HepG2 (cell line): Measurements from ENCODE around the gene PLP1. TPM values are rescaled to one million over a fixed set of nuclear protein-coding genes. Genes with fewer than 3 reads are reported as not detected.

Experiments
- ATAC-seq: fragments of 200-7000 bp; cut with Tn5 transposase; 3 replicates; pipeline ENCODE4 v1.9.1; 2020; ENCODE audit warnings: mild to moderate bottlenecking, moderate library complexity
- BruUV-seq: library from RNA; stranded (reverse); fragments of 400-500 nt; replicated peaks from 2 replicates; lab custom pipeline; 2021; lab: Mats Ljungman, UMichigan
- CTCF ChIA-PET: fragments of 300-600 bp; formaldehyde crosslinking; extraction: SDS; loops from one replicate; lab custom pipeline; 2021; ENCODE audit warnings: low total read pairs, inconsistent platforms, low intra/inter-chr PET ratio; lab: Yijun Ruan, JAX
- POLR2A ChIA-PET: fragments of 350-600 bp; sonication (Branson Sonifier 250); formaldehyde crosslinking; loops from one replicate; lab custom pipeline; 2020; ENCODE audit warnings: antibody characterized with exemption, inconsistent platforms; lab: Yijun Ruan, JAX
- DNase-seq: peaks from one replicate; pipeline ENCODE4 v3.0.0-alpha.2; 2015; ENCODE audit warnings: low spot score
- FAIRE-seq: peaks from 3 replicates; lab custom pipeline; 2011; peaks lifted over from hg19 to GRCh38; lab: Jason Lieb, UNC
- H2AFZ ChIP-seq: one replicate; pipeline ENCODE4 v1.6.1; 2011; ENCODE audit warnings: low read length, inconsistent platforms
- H3K27ac ChIP-seq: fragments of 300-600 bp; 3 replicates; pipeline ENCODE4 v1.8.0; 2011; ENCODE audit warnings: mixed run types, mild to moderate bottlenecking, mixed read lengths, low read length, inconsistent platforms; ENCODE audit not compliant: insufficient read depth; ENCODE audit errors: extremely low read length
- H3K27me3 ChIP-seq, 2 experiments: fragments of 200-600 bp in 1 of 2; 2 replicates in 1 of 2; 3 replicates in 1 of 2; pipeline versions ENCODE4 v1.6.0 to v1.8.0; 2011; ENCODE audit warnings: low read length in 2 of 2, mild to moderate bottlenecking in 2 of 2, moderate library complexity in 2 of 2, inconsistent platforms in 1 of 2; ENCODE audit not compliant: insufficient read depth in 2 of 2, control insufficient read depth in 1 of 2
- H3K36me3 ChIP-seq, 2 experiments: fragments of 200-600 bp in 1 of 2; replicated peaks in 1 of 2; 2 replicates in 1 of 2; 3 replicates in 1 of 2; pipeline versions ENCODE4 v1.5.1 to v1.8.0; 2011; ENCODE audit warnings: low read length in 2 of 2, inconsistent platforms in 1 of 2; ENCODE audit not compliant: insufficient read depth in 2 of 2, control insufficient read depth in 1 of 2
- H3K4me1 ChIP-seq: 2 replicates; pipeline ENCODE4 v1.5.1; 2012; ENCODE audit warnings: low read length, inconsistent platforms; ENCODE audit not compliant: insufficient read depth
- H3K4me2 ChIP-seq: 2 replicates; pipeline ENCODE4 v1.6.0; 2011; ENCODE audit warnings: low read depth, low read length, inconsistent platforms
- H3K4me3 ChIP-seq, 3 experiments: fragments of 200-600 bp in 1 of 3; sonication (generic), shearing (Covaris generic) in 1 of 3; replicated peaks in 1 of 3; 2 replicates each; pipeline ENCODE4 v1.5.1; 2011 to 2016; ENCODE audit warnings: low read length in 3 of 3, inconsistent platforms in 2 of 3, low read depth in 2 of 3, mild to moderate bottlenecking in 2 of 3, control low read depth in 1 of 3, mixed read lengths in 1 of 3; ENCODE audit not compliant: insufficient read depth in 1 of 3
- H3K79me2 ChIP-seq: one replicate; pipeline ENCODE4 v1.6.1; 2011; ENCODE audit warnings: low read length, inconsistent platforms; ENCODE audit not compliant: insufficient read depth
- H3K9ac ChIP-seq: 2 replicates; pipeline ENCODE4 v1.6.0; 2011; ENCODE audit warnings: mild to moderate bottlenecking, low read depth, low read length, inconsistent platforms; ENCODE audit not compliant: insufficient read depth
- H3K9me3 ChIP-seq: 2 replicates; pipeline ENCODE4 v1.5.1; 2012; ENCODE audit warnings: mild to moderate bottlenecking, low read length
- H4K20me1 ChIP-seq: 2 replicates; pipeline ENCODE4 v1.6.0; 2011; ENCODE audit warnings: inconsistent platforms, mild to moderate bottlenecking, low read length, moderate library complexity; ENCODE audit not compliant: insufficient read depth
- PAX8 ChIP-seq: sonication (generic); formaldehyde crosslinking; IDR thresholded peaks from 2 replicates; pipeline ENCODE4 v1.8.0; 2022; ENCODE audit warnings: mild to moderate bottlenecking, missing genetic modification reagents, borderline replicate concordance
- SMAD3 ChIP-seq: sonication (generic); formaldehyde crosslinking; IDR thresholded peaks from 2 replicates; pipeline ENCODE4 v1.4.0; 2020; ENCODE audit warnings: missing genetic modification reagents
- STAT5B ChIP-seq: sonication (generic); formaldehyde crosslinking; IDR thresholded peaks from 2 replicates; pipeline ENCODE4 v1.4.0; 2020; ENCODE audit warnings: missing genetic modification reagents
- WGBS: methylation state at CpG from one replicate; pipeline ENCODE4 v1.1.6; 2017; ENCODE audit warnings: low lambda C conversion rate; 5-methylcytosine and 5-hydroxymethylcytosine counted together
- in situ Hi-C: cut with HindIII; loops from 2 replicates; pipeline ENCODE4 v1.10.0; 2017; ENCODE audit warnings: low pct_unique_long_range_greater_than_20kb; ENCODE audit not compliant: extremely low pct_ligation_motif_present
- intact Hi-C: fragments of 100-400 bp; cut with micrococcal nuclease; formaldehyde crosslinking; loops from one replicate; pipeline ENCODE4 v1.10.0; 2022; ENCODE audit not compliant: unreplicated experiment
- polyA plus RNA-seq, 8 experiments: library from polyadenylated mRNA; depleted of rRNA in 3 of 8; stranded (reverse) in 7 of 8; unstranded in 1 of 8; fragments of >200 nt; fragmentation: Illumina TruSeq in 4 of 8; extraction: Trizol in 4 of 8; gene quantifications; 2 replicates each; pipeline versions ENCODE4 v1.2.1 to v1.2.3, GENCODE V29; 2011 to 2016; ENCODE audit warnings: low read depth in 4 of 8, missing spikeins in 1 of 8, mixed read lengths in 1 of 8; ENCODE audit not compliant: insufficient read depth in 1 of 8
- total RNA-seq, 5 experiments: library from RNA; depleted of rRNA; stranded (reverse); fragments of >200 nt; fragmentation: Illumina TruSeq; extraction: Trizol; gene quantifications; 2 replicates each; pipeline ENCODE4 v1.2.3, GENCODE V29; 2016; ENCODE audit warnings: low read depth in 1 of 5
- TF ChIP-seq, protein P1 (sequence below): sonication (generic); formaldehyde crosslinking; IDR thresholded peaks from 2 replicates; pipeline ENCODE4 v1.5.1; 2020; ENCODE audit warnings: mild to moderate bottlenecking, moderate library complexity, missing genetic modification reagents
- TF ChIP-seq, protein P2 (sequence below): sonication (generic); formaldehyde crosslinking; IDR thresholded peaks from 2 replicates; pipeline ENCODE4 v1.8.0; 2022; ENCODE audit warnings: mild to moderate bottlenecking, missing genetic modification reagents, borderline replicate concordance

Gene PLP1
- total and polyA plus RNA-seq, 2 of the 13 experiments (the other 11 are each of a cell fraction or from before 2014, with no cell fraction given), result 0.15 to 0.27 TPM

DNA sequence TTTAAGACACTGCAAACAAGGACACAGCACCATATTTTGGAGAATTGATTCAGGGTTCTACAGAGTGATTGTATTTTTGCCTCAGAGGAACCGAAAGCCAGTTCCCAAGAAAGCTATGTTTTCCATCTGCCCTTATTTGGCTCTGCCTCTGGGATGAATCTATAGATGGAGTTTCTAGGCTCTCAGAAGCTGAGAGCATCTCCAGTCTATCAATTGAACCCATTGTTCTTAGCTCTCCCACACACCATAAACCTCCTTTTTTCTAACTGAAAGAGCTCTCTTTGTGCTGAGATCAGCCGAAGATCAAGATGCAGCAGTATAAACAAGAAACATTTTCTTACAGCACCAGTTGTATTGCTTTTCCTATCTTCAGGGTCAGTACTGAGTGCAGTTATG lies 16.9 kb downstream of the PLP1 start (continued):
- TF ChIP-seq, protein P1, sequence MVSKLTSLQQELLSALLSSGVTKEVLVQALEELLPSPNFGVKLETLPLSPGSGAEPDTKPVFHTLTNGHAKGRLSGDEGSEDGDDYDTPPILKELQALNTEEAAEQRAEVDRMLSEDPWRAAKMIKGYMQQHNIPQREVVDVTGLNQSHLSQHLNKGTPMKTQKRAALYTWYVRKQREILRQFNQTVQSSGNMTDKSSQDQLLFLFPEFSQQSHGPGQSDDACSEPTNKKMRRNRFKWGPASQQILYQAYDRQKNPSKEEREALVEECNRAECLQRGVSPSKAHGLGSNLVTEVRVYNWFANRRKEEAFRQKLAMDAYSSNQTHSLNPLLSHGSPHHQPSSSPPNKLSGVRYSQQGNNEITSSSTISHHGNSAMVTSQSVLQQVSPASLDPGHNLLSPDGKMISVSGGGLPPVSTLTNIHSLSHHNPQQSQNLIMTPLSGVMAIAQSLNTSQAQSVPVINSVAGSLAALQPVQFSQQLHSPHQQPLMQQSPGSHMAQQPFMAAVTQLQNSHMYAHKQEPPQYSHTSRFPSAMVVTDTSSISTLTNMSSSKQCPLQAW (CRISPR knock-in tag), result no peak
- no peak for TF ChIP-seq SMAD3 (CRISPR knock-in tag)
- no peak for TF ChIP-seq STAT5B (CRISPR knock-in tag)

DNA sequence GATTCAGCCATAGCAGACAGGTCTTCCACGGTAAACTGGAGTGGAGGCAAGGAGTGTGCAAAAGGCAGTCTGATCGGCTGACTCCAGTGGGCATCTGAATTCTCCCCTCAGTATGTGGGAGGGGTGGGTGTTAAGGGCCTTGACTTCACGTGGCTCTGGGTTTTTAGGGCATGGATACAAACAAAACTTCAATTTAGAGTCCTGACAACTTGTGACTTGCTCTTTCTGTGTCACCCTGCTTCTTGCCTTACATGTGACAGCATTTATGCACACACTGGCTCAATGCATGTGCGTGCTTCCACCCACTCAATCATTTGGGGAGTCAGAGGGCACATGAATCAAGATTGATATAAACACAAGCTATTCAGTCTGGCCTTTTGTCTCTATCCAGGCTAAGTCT lies 17.5 kb downstream of the PLP1 start:
- no peaks in the 10 kb centered on the region for H4K20me1 ChIP-seq
- H3K4me1 ChIP-seq, result no peaks in the 10 kb centered on the region
- H3K79me2 ChIP-seq, result no peaks in the 10 kb centered on the region
- TF ChIP-seq PAX8 (CRISPR knock-in tag), result no peak
- TF ChIP-seq, protein P2, sequence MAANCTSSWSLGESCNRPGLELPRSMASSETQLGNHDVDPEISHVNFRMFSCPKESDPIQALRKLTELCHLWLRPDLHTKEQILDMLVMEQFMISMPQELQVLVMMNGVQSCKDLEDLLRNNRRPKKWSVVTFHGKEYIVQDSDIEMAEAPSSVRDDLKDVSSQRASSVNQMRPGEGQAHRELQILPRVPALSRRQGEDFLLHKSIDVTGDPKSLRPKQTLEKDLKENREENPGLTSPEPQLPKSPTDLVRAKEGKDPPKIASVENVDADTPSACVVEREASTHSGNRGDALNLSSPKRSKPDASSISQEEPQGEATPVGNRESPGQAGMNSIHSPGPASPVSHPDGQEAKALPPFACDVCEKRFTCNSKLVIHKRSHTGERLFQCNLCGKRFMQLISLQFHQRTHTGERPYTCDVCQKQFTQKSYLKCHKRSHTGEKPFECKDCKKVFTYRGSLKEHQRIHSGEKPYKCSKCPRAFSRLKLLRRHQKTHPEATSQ (CRISPR knock-in tag), result no peak
- intact Hi-C loops (no loop called here), in situ Hi-C loops (no loop called here)
- CTCF ChIA-PET, result no interaction called here
- H3K36me3 ChIP-seq, result no peaks in the 10 kb centered on the region
- BruUV-seq, result no TSS peak
- POLR2A ChIA-PET, result no interaction called here
- H3K27me3 ChIP-seq, result peaks cover 0 to 5% of the 10 kb centered on the region in 2 experiments; a peak in 1 of 5 replicates
- H3K4me2 ChIP-seq, result no peak overlapping the region
- H3K9me3 ChIP-seq, result no peaks in the 10 kb centered on the region
- no peak overlapping the region for H2AFZ ChIP-seq
- no peak for DNase-seq
- H3K27ac ChIP-seq, result no peak overlapping the region
- FAIRE-seq, result no peak
- WGBS, result 0% methylated on average over 1 of the region's 4 CpGs
- H3K9ac ChIP-seq, result no peak overlapping the region
- no peak overlapping the region for H3K4me3 ChIP-seq
- no peak for ATAC-seq
